Measurements from ENCODE around the gene SUFU. TPM values are rescaled to one million over a fixed set of nuclear protein-coding genes. Genes with fewer than 3 reads are reported as not detected.

SUFU gene
- total and polyA plus RNA-seq, 2 of the 13 experiments (the other 11 are each of a cell fraction or from before 2014, with no cell fraction given): 2.9 to 5.5 TPM

DNA sequence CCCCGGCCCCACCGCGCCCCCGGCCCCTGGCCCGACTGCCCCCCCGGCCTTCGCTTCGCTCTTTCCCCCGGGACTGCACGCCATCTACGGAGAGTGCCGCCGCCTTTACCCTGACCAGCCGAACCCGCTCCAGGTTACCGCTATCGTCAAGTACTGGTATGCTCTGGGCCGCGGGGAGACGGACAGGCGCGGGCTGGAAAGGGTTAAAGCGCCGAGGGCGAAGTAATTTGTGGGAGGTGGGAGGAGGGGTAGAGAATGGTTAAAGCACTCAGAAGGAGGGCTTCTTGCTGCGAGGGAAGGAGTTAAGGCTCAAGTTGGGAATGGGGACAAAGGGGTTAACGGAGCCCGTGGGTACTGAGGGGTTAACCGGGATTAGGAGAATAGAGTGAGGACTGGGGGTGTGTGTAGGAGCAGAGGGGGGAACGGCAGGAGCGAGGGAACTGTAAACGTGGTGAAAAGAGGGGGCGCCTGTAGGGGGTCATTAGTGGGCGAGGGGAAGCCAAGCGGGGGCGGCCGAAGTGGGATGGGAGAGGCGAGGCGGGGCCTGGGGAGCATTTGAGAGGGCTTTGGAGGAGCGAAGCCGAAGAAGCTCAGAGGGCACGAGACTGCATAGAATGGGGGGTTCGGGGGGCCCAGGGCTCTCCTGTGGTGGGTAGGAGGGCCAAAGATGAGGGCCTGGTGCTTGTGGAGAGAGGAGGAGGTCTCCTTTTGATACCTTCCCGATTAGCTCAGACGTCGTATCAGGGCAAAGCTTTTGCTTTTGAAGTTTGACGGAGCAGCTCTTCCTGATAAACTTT lies 605 bp downstream of the SUFU start (continued):
- TF ChIP-seq, protein P1, sequence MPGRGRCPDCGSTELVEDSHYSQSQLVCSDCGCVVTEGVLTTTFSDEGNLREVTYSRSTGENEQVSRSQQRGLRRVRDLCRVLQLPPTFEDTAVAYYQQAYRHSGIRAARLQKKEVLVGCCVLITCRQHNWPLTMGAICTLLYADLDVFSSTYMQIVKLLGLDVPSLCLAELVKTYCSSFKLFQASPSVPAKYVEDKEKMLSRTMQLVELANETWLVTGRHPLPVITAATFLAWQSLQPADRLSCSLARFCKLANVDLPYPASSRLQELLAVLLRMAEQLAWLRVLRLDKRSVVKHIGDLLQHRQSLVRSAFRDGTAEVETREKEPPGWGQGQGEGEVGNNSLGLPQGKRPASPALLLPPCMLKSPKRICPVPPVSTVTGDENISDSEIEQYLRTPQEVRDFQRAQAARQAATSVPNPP (CRISPR knock-in tag; IDR thresholded peaks at IDR 0.05): no peak
- TF ChIP-seq ZNF550 (CRISPR knock-in tag; IDR thresholded peaks at IDR 0.05; ENCODE audit: borderline replicate concordance): no peak
- no peak for TF ChIP-seq SMARCE1 (IDR thresholded peaks at IDR 0.05; ENCODE audit: borderline replicate concordance)
- TF ChIP-seq TCF7 (IDR thresholded peaks at IDR 0.05; ENCODE audit: low read depth): no peak
- no peak for TF ChIP-seq ZNF614 (CRISPR knock-in tag; IDR thresholded peaks at IDR 0.05; ENCODE audit: borderline replicate concordance)
- TF ChIP-seq, protein P2, sequence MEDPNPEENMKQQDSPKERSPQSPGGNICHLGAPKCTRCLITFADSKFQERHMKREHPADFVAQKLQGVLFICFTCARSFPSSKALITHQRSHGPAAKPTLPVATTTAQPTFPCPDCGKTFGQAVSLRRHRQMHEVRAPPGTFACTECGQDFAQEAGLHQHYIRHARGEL (CRISPR knock-in tag; IDR thresholded peaks at IDR 0.05): no peak
- TF ChIP-seq, protein P3, sequence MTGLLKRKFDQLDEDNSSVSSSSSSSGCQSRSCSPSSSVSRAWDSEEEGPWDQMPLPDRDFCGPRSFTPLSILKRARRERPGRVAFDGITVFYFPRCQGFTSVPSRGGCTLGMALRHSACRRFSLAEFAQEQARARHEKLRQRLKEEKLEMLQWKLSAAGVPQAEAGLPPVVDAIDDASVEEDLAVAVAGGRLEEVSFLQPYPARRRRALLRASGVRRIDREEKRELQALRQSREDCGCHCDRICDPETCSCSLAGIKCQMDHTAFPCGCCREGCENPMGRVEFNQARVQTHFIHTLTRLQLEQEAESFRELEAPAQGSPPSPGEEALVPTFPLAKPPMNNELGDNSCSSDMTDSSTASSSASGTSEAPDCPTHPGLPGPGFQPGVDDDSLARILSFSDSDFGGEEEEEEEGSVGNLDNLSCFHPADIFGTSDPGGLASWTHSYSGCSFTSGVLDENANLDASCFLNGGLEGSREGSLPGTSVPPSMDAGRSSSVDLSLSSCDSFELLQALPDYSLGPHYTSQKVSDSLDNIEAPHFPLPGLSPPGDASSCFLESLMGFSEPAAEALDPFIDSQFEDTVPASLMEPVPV (CRISPR knock-in tag; IDR thresholded peaks at IDR 0.05): no peak
- TF ChIP-seq GATAD1 (CRISPR knock-in tag; IDR thresholded peaks at IDR 0.05): no peak
- TF ChIP-seq, protein P4, sequence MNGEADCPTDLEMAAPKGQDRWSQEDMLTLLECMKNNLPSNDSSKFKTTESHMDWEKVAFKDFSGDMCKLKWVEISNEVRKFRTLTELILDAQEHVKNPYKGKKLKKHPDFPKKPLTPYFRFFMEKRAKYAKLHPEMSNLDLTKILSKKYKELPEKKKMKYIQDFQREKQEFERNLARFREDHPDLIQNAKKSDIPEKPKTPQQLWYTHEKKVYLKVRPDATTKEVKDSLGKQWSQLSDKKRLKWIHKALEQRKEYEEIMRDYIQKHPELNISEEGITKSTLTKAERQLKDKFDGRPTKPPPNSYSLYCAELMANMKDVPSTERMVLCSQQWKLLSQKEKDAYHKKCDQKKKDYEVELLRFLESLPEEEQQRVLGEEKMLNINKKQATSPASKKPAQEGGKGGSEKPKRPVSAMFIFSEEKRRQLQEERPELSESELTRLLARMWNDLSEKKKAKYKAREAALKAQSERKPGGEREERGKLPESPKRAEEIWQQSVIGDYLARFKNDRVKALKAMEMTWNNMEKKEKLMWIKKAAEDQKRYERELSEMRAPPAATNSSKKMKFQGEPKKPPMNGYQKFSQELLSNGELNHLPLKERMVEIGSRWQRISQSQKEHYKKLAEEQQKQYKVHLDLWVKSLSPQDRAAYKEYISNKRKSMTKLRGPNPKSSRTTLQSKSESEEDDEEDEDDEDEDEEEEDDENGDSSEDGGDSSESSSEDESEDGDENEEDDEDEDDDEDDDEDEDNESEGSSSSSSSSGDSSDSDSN (CRISPR knock-in tag; IDR thresholded peaks at IDR 0.05): peak; percentile 56; the same call in 1 of the 2 replicates
- no peak for TF ChIP-seq NFE2L2 (IDR thresholded peaks at IDR 0.05; ENCODE audit: low read length)
- no peak for TF ChIP-seq NFYB (CRISPR knock-in tag; IDR thresholded peaks at IDR 0.05)
- TF ChIP-seq, protein P5, sequence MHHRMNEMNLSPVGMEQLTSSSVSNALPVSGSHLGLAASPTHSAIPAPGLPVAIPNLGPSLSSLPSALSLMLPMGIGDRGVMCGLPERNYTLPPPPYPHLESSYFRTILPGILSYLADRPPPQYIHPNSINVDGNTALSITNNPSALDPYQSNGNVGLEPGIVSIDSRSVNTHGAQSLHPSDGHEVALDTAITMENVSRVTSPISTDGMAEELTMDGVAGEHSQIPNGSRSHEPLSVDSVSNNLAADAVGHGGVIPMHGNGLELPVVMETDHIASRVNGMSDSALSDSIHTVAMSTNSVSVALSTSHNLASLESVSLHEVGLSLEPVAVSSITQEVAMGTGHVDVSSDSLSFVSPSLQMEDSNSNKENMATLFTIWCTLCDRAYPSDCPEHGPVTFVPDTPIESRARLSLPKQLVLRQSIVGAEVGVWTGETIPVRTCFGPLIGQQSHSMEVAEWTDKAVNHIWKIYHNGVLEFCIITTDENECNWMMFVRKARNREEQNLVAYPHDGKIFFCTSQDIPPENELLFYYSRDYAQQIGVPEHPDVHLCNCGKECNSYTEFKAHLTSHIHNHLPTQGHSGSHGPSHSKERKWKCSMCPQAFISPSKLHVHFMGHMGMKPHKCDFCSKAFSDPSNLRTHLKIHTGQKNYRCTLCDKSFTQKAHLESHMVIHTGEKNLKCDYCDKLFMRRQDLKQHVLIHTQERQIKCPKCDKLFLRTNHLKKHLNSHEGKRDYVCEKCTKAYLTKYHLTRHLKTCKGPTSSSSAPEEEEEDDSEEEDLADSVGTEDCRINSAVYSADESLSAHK (CRISPR knock-in tag; IDR thresholded peaks at IDR 0.05; ENCODE audit: borderline replicate concordance): no peak
- TF ChIP-seq, protein P6, sequence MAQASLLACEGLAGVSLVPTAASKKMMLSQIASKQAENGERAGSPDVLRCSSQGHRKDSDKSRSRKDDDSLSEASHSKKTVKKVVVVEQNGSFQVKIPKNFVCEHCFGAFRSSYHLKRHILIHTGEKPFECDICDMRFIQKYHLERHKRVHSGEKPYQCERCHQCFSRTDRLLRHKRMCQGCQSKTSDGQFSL (CRISPR knock-in tag; IDR thresholded peaks at IDR 0.05): 0 out of 2 replicates have a peak, but pooled peaks have one; percentile 11
- TF ChIP-seq, protein P7, sequence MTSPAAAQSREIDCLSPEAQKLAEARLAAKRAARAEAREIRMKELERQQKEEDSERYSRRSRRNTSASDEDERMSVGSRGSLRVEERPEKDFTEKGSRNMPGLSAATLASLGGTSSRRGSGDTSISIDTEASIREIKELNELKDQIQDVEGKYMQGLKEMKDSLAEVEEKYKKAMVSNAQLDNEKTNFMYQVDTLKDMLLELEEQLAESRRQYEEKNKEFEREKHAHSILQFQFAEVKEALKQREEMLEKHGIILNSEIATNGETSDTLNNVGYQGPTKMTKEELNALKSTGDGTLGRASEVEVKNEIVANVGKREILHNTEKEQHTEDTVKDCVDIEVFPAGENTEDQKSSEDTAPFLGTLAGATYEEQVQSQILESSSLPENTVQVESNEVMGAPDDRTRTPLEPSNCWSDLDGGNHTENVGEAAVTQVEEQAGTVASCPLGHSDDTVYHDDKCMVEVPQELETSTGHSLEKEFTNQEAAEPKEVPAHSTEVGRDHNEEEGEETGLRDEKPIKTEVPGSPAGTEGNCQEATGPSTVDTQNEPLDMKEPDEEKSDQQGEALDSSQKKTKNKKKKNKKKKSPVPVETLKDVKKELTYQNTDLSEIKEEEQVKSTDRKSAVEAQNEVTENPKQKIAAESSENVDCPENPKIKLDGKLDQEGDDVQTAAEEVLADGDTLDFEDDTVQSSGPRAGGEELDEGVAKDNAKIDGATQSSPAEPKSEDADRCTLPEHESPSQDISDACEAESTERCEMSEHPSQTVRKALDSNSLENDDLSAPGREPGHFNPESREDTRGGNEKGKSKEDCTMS (CRISPR knock-in tag; conservative IDR thresholded peaks at IDR 0.05): no peak
- TF ChIP-seq IRF2 (CRISPR knock-in tag; IDR thresholded peaks at IDR 0.05): no peak
- TF ChIP-seq ERF (CRISPR knock-in tag; IDR thresholded peaks at IDR 0.05): 0 out of 2 replicates have a peak, but pooled peaks have one; percentile 37
- TF ChIP-seq TAF1 (CRISPR knock-in tag; IDR thresholded peaks at IDR 0.05): no peak
- TF ChIP-seq ZNF788 (CRISPR knock-in tag; IDR thresholded peaks at IDR 0.05; ENCODE audit: borderline replicate concordance): no peak

Measured in HepG2 (cell line).